HepG2 (cell line): ENCODE results near the gene OR52E2. TPM values are rescaled to one million over a fixed set of nuclear protein-coding genes. Genes with fewer than 3 reads are reported as not detected.

Experiments
- ATAC-seq: fragments of 200-7000 bp; cut with Tn5 transposase; 3 replicates; pipeline ENCODE4 v1.9.1; 2020; ENCODE audit warnings: mild to moderate bottlenecking, moderate library complexity
- BruUV-seq: library from RNA; stranded (reverse); fragments of 400-500 nt; replicated peaks from 2 replicates; lab custom pipeline; 2021; lab: Mats Ljungman, UMichigan
- CTCF ChIA-PET: fragments of 300-600 bp; formaldehyde crosslinking; extraction: SDS; loops from one replicate; lab custom pipeline; 2021; ENCODE audit warnings: low total read pairs, inconsistent platforms, low intra/inter-chr PET ratio; lab: Yijun Ruan, JAX
- POLR2A ChIA-PET: fragments of 350-600 bp; sonication (Branson Sonifier 250); formaldehyde crosslinking; loops from one replicate; lab custom pipeline; 2020; ENCODE audit warnings: antibody characterized with exemption, inconsistent platforms; lab: Yijun Ruan, JAX
- DNase-seq: peaks from one replicate; pipeline ENCODE4 v3.0.0-alpha.2; 2015; ENCODE audit warnings: low spot score
- FAIRE-seq: peaks from 3 replicates; lab custom pipeline; 2011; peaks lifted over from hg19 to GRCh38; lab: Jason Lieb, UNC
- H2AFZ ChIP-seq: one replicate; pipeline ENCODE4 v1.6.1; 2011; ENCODE audit warnings: low read length, inconsistent platforms
- H3K27ac ChIP-seq: fragments of 300-600 bp; 3 replicates; pipeline ENCODE4 v1.8.0; 2011; ENCODE audit warnings: mixed run types, mild to moderate bottlenecking, mixed read lengths, low read length, inconsistent platforms; ENCODE audit not compliant: insufficient read depth; ENCODE audit errors: extremely low read length
- H3K27me3 ChIP-seq, 2 experiments: fragments of 200-600 bp in 1 of 2; 2 replicates in 1 of 2; 3 replicates in 1 of 2; pipeline versions ENCODE4 v1.6.0 to v1.8.0; 2011; ENCODE audit warnings: low read length in 2 of 2, mild to moderate bottlenecking in 2 of 2, moderate library complexity in 2 of 2, inconsistent platforms in 1 of 2; ENCODE audit not compliant: insufficient read depth in 2 of 2, control insufficient read depth in 1 of 2
- H3K36me3 ChIP-seq, 2 experiments: fragments of 200-600 bp in 1 of 2; replicated peaks in 1 of 2; 2 replicates in 1 of 2; 3 replicates in 1 of 2; pipeline versions ENCODE4 v1.5.1 to v1.8.0; 2011; ENCODE audit warnings: low read length in 2 of 2, inconsistent platforms in 1 of 2; ENCODE audit not compliant: insufficient read depth in 2 of 2, control insufficient read depth in 1 of 2
- H3K4me1 ChIP-seq: 2 replicates; pipeline ENCODE4 v1.5.1; 2012; ENCODE audit warnings: low read length, inconsistent platforms; ENCODE audit not compliant: insufficient read depth
- H3K4me2 ChIP-seq: 2 replicates; pipeline ENCODE4 v1.6.0; 2011; ENCODE audit warnings: low read depth, low read length, inconsistent platforms
- H3K4me3 ChIP-seq, 3 experiments: fragments of 200-600 bp in 1 of 3; sonication (generic), shearing (Covaris generic) in 1 of 3; replicated peaks in 1 of 3; 2 replicates each; pipeline ENCODE4 v1.5.1; 2011 to 2016; ENCODE audit warnings: low read length in 3 of 3, inconsistent platforms in 2 of 3, low read depth in 2 of 3, mild to moderate bottlenecking in 2 of 3, control low read depth in 1 of 3, mixed read lengths in 1 of 3; ENCODE audit not compliant: insufficient read depth in 1 of 3
- H3K79me2 ChIP-seq: one replicate; pipeline ENCODE4 v1.6.1; 2011; ENCODE audit warnings: low read length, inconsistent platforms; ENCODE audit not compliant: insufficient read depth
- H3K9ac ChIP-seq: 2 replicates; pipeline ENCODE4 v1.6.0; 2011; ENCODE audit warnings: mild to moderate bottlenecking, low read depth, low read length, inconsistent platforms; ENCODE audit not compliant: insufficient read depth
- H3K9me3 ChIP-seq: 2 replicates; pipeline ENCODE4 v1.5.1; 2012; ENCODE audit warnings: mild to moderate bottlenecking, low read length
- H4K20me1 ChIP-seq: 2 replicates; pipeline ENCODE4 v1.6.0; 2011; ENCODE audit warnings: inconsistent platforms, mild to moderate bottlenecking, low read length, moderate library complexity; ENCODE audit not compliant: insufficient read depth
- FOXA1 ChIP-seq, 2 experiments: fragments of 450-650 bp in 1 of 2; sonication (generic) in 1 of 2; formaldehyde crosslinking in 1 of 2; IDR thresholded peaks; 2 replicates each; pipeline versions ENCODE4 v1.4.0 to v1.6.1; 2016 to 2020; ENCODE audit warnings: missing genetic modification reagents in 1 of 2
- HBP1 ChIP-seq: IDR thresholded peaks from 2 replicates; pipeline ENCODE4 v1.6.1; 2016; ENCODE audit warnings: low read depth, control low read depth
- HNRNPK ChIP-seq: fragments of 200-400 bp; formaldehyde crosslinking; IDR thresholded peaks from 2 replicates; pipeline ENCODE4 v1.6.1; 2018; ENCODE audit warnings: low read length, low read depth, moderate library complexity, mild to moderate bottlenecking; ENCODE audit not compliant: poor library complexity, severe bottlenecking
- KDM5A ChIP-seq: fragments of 200-600 bp; sonication (generic); IDR thresholded peaks from 2 replicates; pipeline ENCODE4 v1.7.0; 2018; ENCODE audit warnings: antibody characterized with exemption, mild to moderate bottlenecking, low read length, borderline replicate concordance
- PCBP1 ChIP-seq: fragments of 200-400 bp; formaldehyde crosslinking; IDR thresholded peaks from 2 replicates; pipeline ENCODE4 v1.6.1; 2017; ENCODE audit warnings: mild to moderate bottlenecking, low read depth, low read length, borderline replicate concordance
- PRDM15 ChIP-seq: sonication (generic); formaldehyde crosslinking; IDR thresholded peaks from 2 replicates; pipeline ENCODE4 v1.4.0; 2020; ENCODE audit warnings: missing genetic modification reagents
- in situ Hi-C: cut with HindIII; loops from 2 replicates; pipeline ENCODE4 v1.10.0; 2017; ENCODE audit warnings: low pct_unique_long_range_greater_than_20kb; ENCODE audit not compliant: extremely low pct_ligation_motif_present
- intact Hi-C: fragments of 100-400 bp; cut with micrococcal nuclease; formaldehyde crosslinking; loops from one replicate; pipeline ENCODE4 v1.10.0; 2022; ENCODE audit not compliant: unreplicated experiment
- polyA plus RNA-seq, 8 experiments: library from polyadenylated mRNA; depleted of rRNA in 3 of 8; stranded (reverse) in 7 of 8; unstranded in 1 of 8; fragments of >200 nt; fragmentation: Illumina TruSeq in 4 of 8; extraction: Trizol in 4 of 8; gene quantifications; 2 replicates each; pipeline versions ENCODE4 v1.2.1 to v1.2.3, GENCODE V29; 2011 to 2016; ENCODE audit warnings: low read depth in 4 of 8, missing spikeins in 1 of 8, mixed read lengths in 1 of 8; ENCODE audit not compliant: insufficient read depth in 1 of 8
- total RNA-seq, 5 experiments: library from RNA; depleted of rRNA; stranded (reverse); fragments of >200 nt; fragmentation: Illumina TruSeq; extraction: Trizol; gene quantifications; 2 replicates each; pipeline ENCODE4 v1.2.3, GENCODE V29; 2016; ENCODE audit warnings: low read depth in 1 of 5

The OR52E2 gene
- total and polyA plus RNA-seq, 2 of the 13 experiments (the other 11 are each of a cell fraction or from before 2014, with no cell fraction given) = not detected

- no peak for TF ChIP-seq PRDM15 (CRISPR knock-in tag)
- no peak for TF ChIP-seq HBP1 (CRISPR knock-in tag)
- no peak for TF ChIP-seq FOXA1 (IDR thresholded peaks at IDR 0.05)
- no peak for TF ChIP-seq FOXA1 (CRISPR knock-in tag; IDR thresholded peaks at IDR 0.05)
- 0 out of 2 replicates have a peak, but pooled peaks have one; percentile 33 for TF ChIP-seq PCBP1
- TF ChIP-seq HNRNPK = peak; percentile 75
- no peak for TF ChIP-seq KDM5A
- FAIRE-seq (no peak), ATAC-seq (no peak), DNase-seq (no peak)
- Histone ChIP-seq H3K36me3 (no peaks in the 10 kb centered on the region), H3K4me1 (no peaks in the 10 kb centered on the region), H3K4me3 (no peak overlapping the region), H3K9me3 (no peaks in the 10 kb centered on the region), H3K27me3 (peaks cover 0 to 10% of the 10 kb centered on the region in 2 experiments; a peak in 2 of 5 replicates), H2AFZ (no peak overlapping the region), H4K20me1 (no peaks in the 10 kb centered on the region), H3K27ac (no peak overlapping the region), H3K79me2 (no peaks in the 10 kb centered on the region), H3K4me2 (no peak overlapping the region), H3K9ac (no peak overlapping the region)
- POLR2A ChIA-PET = no interaction called here
- in situ Hi-C loops (no loop called here), intact Hi-C loops (no loop called here)
- CTCF ChIA-PET = no interaction called here
- BruUV-seq = no TSS peak
These were observed 43.6 kb upstream of the OR52E2 start for GRCh38 chr11:5103066-5103465.
